ENCODE measurements around the gene MECR. TPM values are rescaled to one million over a fixed set of nuclear protein-coding genes. Genes with fewer than 3 reads are reported as not detected.
A peak's percentile ranks its signal among the peaks of the same experiment; 100 is the strongest.

Gene MECR
- total RNA-seq, 4 donors from 2014 or later, result 14.3 to 29.4 (median 16.1) TPM

GRCh38 chr1:29266912-29267311, 36.2 kb upstream of the MECR start:
- DNase-seq, result no peak
- H3K4me3 ChIP-seq, result no peak overlapping the region
- 95 to 100% methylated on average over 3 of the region's 3 CpGs for WGBS, 2 donors
- H3K27me3 ChIP-seq, result peaks cover 0 to 12% (median 0%) of the 10 kb centered on the region in 4 donors
- no peak overlapping the region for H3K27ac ChIP-seq
- no peaks in the 10 kb centered on the region for H3K36me3 ChIP-seq
- intact Hi-C loops (cut with DNase I), result no loop called here
- H3K9me3 ChIP-seq, result no peaks in the 10 kb centered on the region
- TF ChIP-seq POLR2A (IDR thresholded peaks at IDR 0.05), result no peak
- TF ChIP-seq CTCF (IDR thresholded peaks at IDR 0.05), result no peak
- peaks cover 0 to 15% (median 7%) of the 10 kb centered on the region in 3 donors for H3K4me1 ChIP-seq

GRCh38 chr1:29264773-29265389, 34.1 kb upstream of the MECR start:
- H3K27me3 ChIP-seq, result peaks cover 0 to 27% (median 0%) of the 10 kb centered on the region in 4 donors
- H3K9me3 ChIP-seq, result no peaks in the 10 kb centered on the region
- intact Hi-C loops (cut with DNase I), result no loop called here
- no peak for DNase-seq
- TF ChIP-seq CTCF (IDR thresholded peaks at IDR 0.05) (no peak), POLR2A (IDR thresholded peaks at IDR 0.05) (no peak)
- H3K4me1 ChIP-seq, result peaks cover 0 to 8% (median 0%) of the 10 kb centered on the region in 3 donors
- H3K27ac ChIP-seq, result no peak overlapping the region
- H3K36me3 ChIP-seq, result no peaks in the 10 kb centered on the region
- no peak overlapping the region for H3K4me3 ChIP-seq
- 62 to 68% methylated on average over 4 of the region's 4 CpGs for WGBS, 2 donors

GRCh38 chr1:29260531-29260930, 29.8 kb upstream of the MECR start:
- peak overlapping the region in 1 of 4 donors; percentile 72 for H3K4me3 ChIP-seq
- H3K4me1 ChIP-seq, result peaks cover 8 to 34% (median 8%) of the 10 kb centered on the region in 3 donors
- intact Hi-C loops (cut with DNase I), result no loop called here
- peaks cover 0 to 46% (median 0%) of the 10 kb centered on the region in 4 donors for H3K27me3 ChIP-seq
- no peak overlapping the region for H3K27ac ChIP-seq
- H3K36me3 ChIP-seq, result no peaks in the 10 kb centered on the region
- WGBS, 2 donors, result 82 to 87% methylated on average over 2 to 7 of the region's 29 CpGs
- no peaks in the 10 kb centered on the region for H3K9me3 ChIP-seq
- no peak for DNase-seq
- TF ChIP-seq POLR2A (IDR thresholded peaks at IDR 0.05) (no peak), CTCF (IDR thresholded peaks at IDR 0.05) (no peak)

- TF ChIP-seq POLR2A (IDR thresholded peaks at IDR 0.05) (no peak), CTCF (IDR thresholded peaks at IDR 0.05) (no peak)
- intact Hi-C loops (cut with DNase I), result no loop called here
- Histone ChIP-seq H3K27ac (peak overlapping the region in 1 of 4 donors; percentile 33), H3K4me1 (peaks cover 8 to 34% (median 8%) of the 10 kb centered on the region in 3 donors), H3K9me3 (no peaks in the 10 kb centered on the region), H3K27me3 (peaks cover 0 to 46% (median 0%) of the 10 kb centered on the region in 4 donors), H3K4me3 (peak overlapping the region; percentile 31 to 72 (median 46)), H3K36me3 (no peaks in the 10 kb centered on the region)
- DNase-seq, result no peak
- 3 to 21% methylated on average over 5 to 12 of the region's 56 CpGs for WGBS, 2 donors
Measured at GRCh38 chr1:29259802-29260441, 29.2 kb upstream of the MECR start.

All from esophagus squamous epithelium (tissue), 5 donors.